ENCODE data around the gene FBXO5.
A peak's percentile ranks its signal among the peaks of the same experiment; 100 is the strongest.

FBXO5 gene

GRCh38 chr6:153016846-153017245 lies 34.0 kb upstream of the FBXO5 start:
- Histone ChIP-seq H3K4me1 (no peaks in the 10 kb centered on the region), H3K27ac (no peak overlapping the region), H3K27me3 (ENCODE audit: control insufficient read depth, insufficient read depth, low read length) (no peaks in the 10 kb centered on the region), H3K4me2 (ENCODE audit: low read length) (no peak overlapping the region), H2AFZ (no peak overlapping the region), H3K36me3 (ENCODE audit: control insufficient read depth, insufficient read depth, low read length) (no peaks in the 10 kb centered on the region), H3K79me2 (no peaks in the 10 kb centered on the region), H3K4me3 (ENCODE audit: low read depth, low read length) (no peak overlapping the region), H3K9ac (no peak overlapping the region), H3K9me3 (ENCODE audit: control insufficient read depth, low read length) (no peaks in the 10 kb centered on the region)
- TF ChIP-seq CTCF (IDR thresholded peaks at IDR 0.05): no peak

GRCh38 chr6:153015094-153015640 lies 32.3 kb upstream of the FBXO5 start:
- no peaks in the 10 kb centered on the region for H3K36me3 ChIP-seq (ENCODE audit: control insufficient read depth, insufficient read depth, low read length)
- H3K9me3 ChIP-seq (ENCODE audit: control insufficient read depth, low read length): no peaks in the 10 kb centered on the region
- no peak overlapping the region for H3K9ac ChIP-seq
- H3K4me3 ChIP-seq (ENCODE audit: low read depth, low read length): no peak overlapping the region
- H3K4me2 ChIP-seq (ENCODE audit: low read length): no peak overlapping the region
- no peaks in the 10 kb centered on the region for H3K27me3 ChIP-seq (ENCODE audit: control insufficient read depth, insufficient read depth, low read length)
- TF ChIP-seq CTCF (IDR thresholded peaks at IDR 0.05): no peak
- H3K79me2 ChIP-seq: no peaks in the 10 kb centered on the region
- H3K27ac ChIP-seq: no peak overlapping the region
- H3K4me1 ChIP-seq: no peaks in the 10 kb centered on the region
- no peak overlapping the region for H2AFZ ChIP-seq

- Histone ChIP-seq H3K36me3 (ENCODE audit: control insufficient read depth, insufficient read depth, low read length) (no peaks in the 10 kb centered on the region), H3K4me3 (ENCODE audit: low read depth, low read length) (no peak overlapping the region), H2AFZ (no peak overlapping the region), H3K4me2 (ENCODE audit: low read length) (no peak overlapping the region), H3K27ac (no peak overlapping the region), H3K9me3 (ENCODE audit: control insufficient read depth, low read length) (no peaks in the 10 kb centered on the region), H3K4me1 (no peaks in the 10 kb centered on the region), H3K27me3 (ENCODE audit: control insufficient read depth, insufficient read depth, low read length) (no peaks in the 10 kb centered on the region), H3K79me2 (no peaks in the 10 kb centered on the region), H3K9ac (no peak overlapping the region)
- TF ChIP-seq CTCF (IDR thresholded peaks at IDR 0.05): no peak
Measured at GRCh38 chr6:153013438-153013837, 30.6 kb upstream of the FBXO5 start.

- Histone ChIP-seq H3K9ac (no peak overlapping the region), H3K79me2 (no peaks in the 10 kb centered on the region), H2AFZ (no peak overlapping the region), H3K27me3 (ENCODE audit: control insufficient read depth, insufficient read depth, low read length) (no peaks in the 10 kb centered on the region), H3K36me3 (ENCODE audit: control insufficient read depth, insufficient read depth, low read length) (no peaks in the 10 kb centered on the region), H3K4me3 (ENCODE audit: low read depth, low read length) (no peak overlapping the region), H3K27ac (no peak overlapping the region), H3K4me2 (ENCODE audit: low read length) (no peak overlapping the region), H3K9me3 (ENCODE audit: control insufficient read depth, low read length) (no peaks in the 10 kb centered on the region), H3K4me1 (no peaks in the 10 kb centered on the region)
- TF ChIP-seq CTCF (IDR thresholded peaks at IDR 0.05): no peak
Measured at GRCh38 chr6:153012856-153013255, 30.0 kb upstream of the FBXO5 start.

GRCh38 chr6:153003366-153003690 lies 20.5 kb upstream of the FBXO5 start:
- H2AFZ ChIP-seq: peak overlapping the region; percentile 91
- peak overlapping the region; percentile 82 for H3K27ac ChIP-seq
- no peaks in the 10 kb centered on the region for H3K4me1 ChIP-seq
- H3K36me3 ChIP-seq (ENCODE audit: control insufficient read depth, insufficient read depth, low read length): no peaks in the 10 kb centered on the region
- H3K4me3 ChIP-seq (ENCODE audit: low read depth, low read length): peak overlapping the region; percentile 92
- H3K9me3 ChIP-seq (ENCODE audit: control insufficient read depth, low read length): no peaks in the 10 kb centered on the region
- peaks cover 19% of the 10 kb centered on the region for H3K79me2 ChIP-seq
- no peaks in the 10 kb centered on the region for H3K27me3 ChIP-seq (ENCODE audit: control insufficient read depth, insufficient read depth, low read length)
- no peak for TF ChIP-seq CTCF (IDR thresholded peaks at IDR 0.05)
- peak overlapping the region; percentile 97 for H3K4me2 ChIP-seq (ENCODE audit: low read length)
- H3K9ac ChIP-seq: no peak overlapping the region

All from parathyroid adenoma (tissue), 2 donors.